C1 segment of cervical spinal cord (tissue), 14 donors: ENCODE measurements around the gene C1orf174.
A peak's percentile ranks its signal among the peaks of the same experiment; 100 is the strongest.

Source experiments
- DNase-seq, 14 donors: peaks; one replicate each; lab custom pipeline; 2025; lab: John Stamatoyannopoulos, UW

Gene C1orf174

GRCh38 chr1:3910049-3910731 lies 10.1 kb upstream of the C1orf174 start:
- no peak for DNase-seq

GRCh38 chr1:3909615-3910014 lies 9.5 kb upstream of the C1orf174 start:
- DNase-seq, result no peak

GRCh38 chr1:3908886-3909517 lies 8.9 kb upstream of the C1orf174 start:
- DNase-seq, result no peak

DNA sequence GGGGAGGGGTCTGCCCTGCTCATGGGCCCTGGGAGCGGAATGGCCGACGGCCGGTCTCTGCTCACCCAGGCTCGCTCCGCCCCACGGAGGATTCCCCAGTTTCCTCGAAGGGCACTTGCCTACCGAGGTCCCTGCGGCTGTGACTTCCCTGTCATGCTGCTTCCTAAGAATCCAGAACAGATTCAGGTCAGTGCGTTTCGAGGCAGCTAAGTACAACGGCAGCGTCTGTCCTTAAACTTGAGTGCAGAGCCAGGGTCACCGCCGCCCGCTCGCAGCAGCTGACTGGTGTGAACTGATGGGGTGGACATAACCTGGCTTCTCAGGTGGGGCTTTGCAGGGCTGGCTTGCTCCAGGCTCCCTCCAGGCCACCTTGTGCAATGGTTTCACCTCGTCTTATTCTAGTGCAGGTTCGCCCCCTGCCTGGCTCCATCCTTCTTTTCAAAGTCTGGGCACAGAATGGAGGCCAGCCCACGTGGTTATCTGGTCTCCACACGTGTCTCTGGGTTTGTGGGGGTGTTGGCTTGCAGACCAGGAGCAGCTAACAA lies 7.6 kb upstream of the C1orf174 start:
- DNase-seq, result no peak

GRCh38 chr1:3907031-3907534 lies 7.0 kb upstream of the C1orf174 start:
- DNase-seq, result no peak

- no peak for DNase-seq
These were observed 6.6 kb upstream of the C1orf174 start for GRCh38 chr1:3906672-3907020.

- DNase-seq, result no peak
These were observed 6.0 kb upstream of the C1orf174 start for GRCh38 chr1:3905953-3906671.

DNA sequence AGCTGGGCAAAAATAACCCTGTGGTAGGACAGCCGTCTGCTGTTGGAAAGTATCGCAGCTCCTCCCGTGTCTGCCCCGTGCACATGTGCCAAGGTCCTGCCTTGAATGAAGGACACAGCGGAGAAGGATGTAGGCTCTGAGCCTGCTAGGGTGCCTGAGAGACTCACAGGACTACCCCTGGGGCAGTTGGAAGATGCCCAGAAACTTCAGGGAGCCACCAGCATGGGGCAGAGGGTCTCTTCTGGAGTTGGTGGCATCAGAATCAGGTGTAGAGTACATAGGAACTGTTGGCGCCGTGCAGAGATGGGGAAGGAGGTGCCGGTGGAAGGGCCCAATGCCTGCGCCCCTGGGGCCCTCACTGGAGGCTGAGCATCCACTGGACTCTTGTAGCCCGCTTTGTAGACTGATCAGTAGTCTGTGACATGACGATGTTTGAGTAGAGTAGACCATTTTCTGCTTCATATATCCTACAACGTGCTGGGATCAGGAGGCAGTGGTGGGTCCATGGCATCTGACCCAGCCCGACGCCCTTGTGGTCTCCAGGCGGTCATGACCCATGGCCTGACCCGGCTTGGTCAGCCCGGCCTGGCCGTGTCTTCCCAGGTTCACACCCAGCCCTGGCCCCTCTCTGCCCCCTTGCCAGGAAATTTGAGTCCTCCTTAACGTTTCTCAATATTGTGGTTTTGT lies 5.3 kb upstream of the C1orf174 start:
- DNase-seq, result no peak

DNA sequence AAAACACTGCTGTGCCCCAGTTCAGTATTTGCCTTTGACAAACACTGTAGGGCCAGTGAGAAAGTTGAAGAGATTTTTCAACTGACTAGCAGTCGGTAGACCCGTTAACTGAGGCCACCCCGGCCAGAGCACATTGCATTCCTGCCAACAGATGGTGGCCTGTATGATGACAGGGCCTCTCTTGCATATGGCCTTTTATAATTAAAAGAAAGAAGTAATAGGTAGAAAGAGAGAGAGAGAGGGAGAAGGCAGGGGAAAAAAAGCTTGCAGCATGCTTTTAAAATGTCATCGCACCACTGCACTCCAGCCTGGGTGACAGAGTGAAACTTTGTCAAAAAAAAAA lies 4.7 kb upstream of the C1orf174 start:
- DNase-seq, result no peak

GRCh38 chr1:3904006-3904842 lies 4.2 kb upstream of the C1orf174 start:
- no peak for DNase-seq

GRCh38 chr1:3903141-3904005 lies 3.3 kb upstream of the C1orf174 start:
- no peak for DNase-seq

DNA sequence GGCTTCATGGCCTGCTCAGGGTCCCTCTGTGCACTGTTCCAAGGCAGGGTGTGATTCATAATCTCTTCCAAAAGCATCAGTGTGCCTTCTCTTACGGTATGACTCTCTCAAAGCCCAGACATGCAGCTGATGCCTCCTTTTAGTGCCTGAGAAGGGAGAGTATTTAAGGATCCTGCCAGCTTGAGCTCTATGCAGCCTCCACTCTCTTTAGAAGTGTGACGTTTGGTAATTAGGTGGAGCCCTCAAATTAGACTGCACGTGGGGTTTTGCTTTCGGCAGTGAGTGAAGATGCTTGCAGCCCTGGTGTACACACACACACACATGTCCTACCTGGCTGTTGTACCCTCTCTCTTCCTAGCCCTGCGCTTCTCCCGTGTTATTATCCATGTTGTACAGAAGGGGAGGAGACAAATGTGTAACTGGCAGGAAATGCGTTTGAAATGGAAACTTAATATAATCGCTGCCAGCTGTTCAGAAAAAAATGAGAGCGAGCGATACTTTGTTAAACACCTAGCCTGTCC lies 2.6 kb upstream of the C1orf174 start:
- DNase-seq, result no peak

DNA sequence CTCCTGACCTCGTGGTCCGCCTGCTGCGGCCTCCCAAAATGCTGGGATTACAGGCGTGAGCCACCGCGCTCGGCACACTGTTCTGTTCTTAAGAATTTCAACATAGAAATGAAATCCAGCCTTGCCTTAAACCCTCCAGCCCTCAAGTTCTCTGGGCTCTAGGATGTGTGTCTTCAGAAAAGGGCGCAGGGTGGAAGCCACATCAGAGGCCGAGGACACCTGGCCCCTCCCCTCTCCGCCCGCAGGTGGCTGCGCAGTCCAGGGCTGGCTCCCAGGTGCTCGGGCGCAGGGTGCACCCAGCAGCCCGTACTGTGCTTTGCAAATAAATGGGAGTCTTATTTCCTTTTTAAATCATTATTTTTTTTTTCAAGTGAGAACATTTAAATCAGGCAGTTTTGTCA lies 2.0 kb upstream of the C1orf174 start:
- no peak for DNase-seq

GRCh38 chr1:3900969-3901529 lies 977 bp upstream of the C1orf174 start:
- peak; percentile 52 to 95 (median 91) for DNase-seq

GRCh38 chr1:3899754-3900149 lies 320 bp downstream of the C1orf174 start:
- peak in 1 of 14 donors; percentile 61 for DNase-seq

GRCh38 chr1:3898994-3899753 lies 898 bp downstream of the C1orf174 start:
- DNase-seq, result no peak

- no peak for DNase-seq
These were observed 1.7 kb downstream of the C1orf174 start for GRCh38 chr1:3898475-3898735.

DNA sequence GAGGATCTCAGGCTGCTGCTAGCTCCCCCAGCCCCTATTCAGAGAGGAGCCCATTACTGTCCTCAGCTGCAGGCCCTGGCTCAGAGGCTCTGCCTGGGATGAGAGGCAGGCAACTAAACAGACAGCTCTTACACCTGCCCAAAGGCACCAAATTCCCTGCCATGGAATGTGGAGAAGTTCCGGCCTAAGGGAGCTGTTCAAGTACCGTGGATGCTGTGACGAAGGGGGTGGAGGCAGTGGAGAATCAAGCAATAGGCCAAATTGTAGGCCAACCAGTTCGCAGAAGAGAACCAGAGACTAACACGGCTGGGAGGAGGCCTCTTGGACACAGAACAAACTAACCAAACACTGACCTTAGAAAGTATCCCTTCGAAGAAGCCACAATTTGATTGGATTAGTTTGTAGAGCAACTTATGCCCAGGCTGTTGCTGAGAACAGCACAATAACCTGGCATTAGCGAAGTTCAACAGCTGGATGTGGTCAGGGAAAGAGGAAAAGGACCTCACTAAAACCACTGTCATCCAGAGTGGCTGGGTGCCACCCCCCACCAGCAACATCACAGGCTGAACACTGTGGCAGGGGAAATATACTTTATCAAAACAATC lies 3.6 kb downstream of the C1orf174 start:
- no peak for DNase-seq

GRCh38 chr1:3895951-3896325 lies 4.1 kb downstream of the C1orf174 start:
- DNase-seq, result no peak
